T-helper 17 cell (primary cell): ENCODE results near the gene HABP4. TPM values are rescaled to one million over a fixed set of nuclear protein-coding genes. Genes with fewer than 3 reads are reported as not detected.

Experiments used
- ATAC-seq: fragments of 150-1000 bp; cut with Tn5 transposase; 2 replicates; pipeline ENCODE4 v1.10.0; 2021; ENCODE audit warnings: mild to moderate bottlenecking, moderate library complexity
- DNase-seq, 3 donors: peaks; one replicate each; pipeline versions ENCODE4 v3.0.0 to v3.0.0-alpha.2; 2020 to 2021
- H3K9me3 ChIP-seq: one replicate; pipeline ENCODE4 v1.7.0; 2013; ENCODE audit warnings: low read length, mild to moderate bottlenecking; ENCODE audit not compliant: control insufficient read depth, poor library complexity, severe bottlenecking
- H3K27ac Mint-ChIP-seq: one replicate; pipeline ENCODE4 v1.8.0; 2022; ENCODE audit warnings: mild to moderate bottlenecking, moderate library complexity, mixed read lengths
- H3K27me3 Mint-ChIP-seq: one replicate; pipeline ENCODE4 v1.8.0; 2022; ENCODE audit warnings: mixed read lengths
- H3K36me3 Mint-ChIP-seq: one replicate; pipeline ENCODE4 v1.8.0; 2022; ENCODE audit warnings: low read depth, mixed read lengths
- H3K4me1 Mint-ChIP-seq: one replicate; pipeline ENCODE4 v1.8.0; 2022; ENCODE audit warnings: mild to moderate bottlenecking, mixed read lengths
- H3K4me3 Mint-ChIP-seq: one replicate; pipeline ENCODE4 v1.8.0; 2022; ENCODE audit warnings: mild to moderate bottlenecking, moderate library complexity, mixed read lengths
- total RNA-seq, 4 donors: library from RNA in 2 of 4; stranded (reverse) in 2 of 4; gene quantifications; one replicate each; pipeline ENCODE4 v1.2.3 and lab custom pipeline; 2022 to 2026

The HABP4 gene
- total RNA-seq, 2 donors from 2014 or later = 16.6 to 21.3 TPM

GRCh38 chr9:96514108-96514799 is 64.3 kb downstream of the HABP4 start:
- H3K4me1 Mint-ChIP-seq = peaks cover 5% of the 10 kb centered on the region
- H3K27ac Mint-ChIP-seq = no peak overlapping the region
- DNase-seq = no peak
- no peaks in the 10 kb centered on the region for H3K27me3 Mint-ChIP-seq
- no peak for ATAC-seq
- no peak overlapping the region for H3K4me3 Mint-ChIP-seq
- H3K36me3 Mint-ChIP-seq = peaks cover 2% of the 10 kb centered on the region
- no peaks in the 10 kb centered on the region for H3K9me3 ChIP-seq

GRCh38 chr9:96514800-96515158 is 64.8 kb downstream of the HABP4 start:
- no peak for DNase-seq
- H3K27ac Mint-ChIP-seq = no peak overlapping the region
- ATAC-seq = no peak
- no peak overlapping the region for H3K4me3 Mint-ChIP-seq
- no peaks in the 10 kb centered on the region for H3K27me3 Mint-ChIP-seq
- no peaks in the 10 kb centered on the region for H3K9me3 ChIP-seq
- H3K36me3 Mint-ChIP-seq = peaks cover 2% of the 10 kb centered on the region
- peaks cover 5% of the 10 kb centered on the region for H3K4me1 Mint-ChIP-seq

- ATAC-seq (no peak), DNase-seq (no peak)
- peaks cover 5% of the 10 kb centered on the region for H3K4me1 Mint-ChIP-seq
- H3K4me3 Mint-ChIP-seq = no peak overlapping the region
- H3K36me3 Mint-ChIP-seq = peaks cover 2% of the 10 kb centered on the region
- H3K27ac Mint-ChIP-seq = no peak overlapping the region
- H3K27me3 Mint-ChIP-seq = no peaks in the 10 kb centered on the region
- H3K9me3 ChIP-seq = no peaks in the 10 kb centered on the region
Observed at GRCh38 chr9:96515621-96516470, 65.9 kb downstream of the HABP4 start.

GRCh38 chr9:96519095-96519494 is 69.1 kb downstream of the HABP4 start:
- H3K9me3 ChIP-seq = no peaks in the 10 kb centered on the region
- ATAC-seq (no peak), DNase-seq (no peak)
- peaks cover 2% of the 10 kb centered on the region for H3K36me3 Mint-ChIP-seq
- peaks cover 9% of the 10 kb centered on the region for H3K4me1 Mint-ChIP-seq
- no peaks in the 10 kb centered on the region for H3K27me3 Mint-ChIP-seq
- H3K27ac Mint-ChIP-seq = no peak overlapping the region
- no peak overlapping the region for H3K4me3 Mint-ChIP-seq

GRCh38 chr9:96519787-96520186 is 69.8 kb downstream of the HABP4 start:
- DNase-seq = no peak
- Mint-ChIP-seq H3K27ac (no peak overlapping the region), H3K4me3 (no peak overlapping the region), H3K27me3 (no peaks in the 10 kb centered on the region), H3K36me3 (peaks cover 3% of the 10 kb centered on the region), H3K4me1 (peaks cover 9% of the 10 kb centered on the region)
- no peaks in the 10 kb centered on the region for H3K9me3 ChIP-seq
- no peak for ATAC-seq

- H3K9me3 ChIP-seq = no peaks in the 10 kb centered on the region
- Mint-ChIP-seq H3K4me1 (peaks cover 4% of the 10 kb centered on the region), H3K36me3 (peaks cover 3% of the 10 kb centered on the region), H3K27me3 (no peaks in the 10 kb centered on the region), H3K4me3 (no peak overlapping the region), H3K27ac (no peak overlapping the region)
- peak; percentile 50 for ATAC-seq
- DNase-seq = no peak
Observed at GRCh38 chr9:96522366-96522765, 72.4 kb downstream of the HABP4 start.

GRCh38 chr9:96523374-96523773 is 73.4 kb downstream of the HABP4 start:
- no peaks in the 10 kb centered on the region for H3K9me3 ChIP-seq
- Mint-ChIP-seq H3K27me3 (no peaks in the 10 kb centered on the region), H3K4me1 (peaks cover 4% of the 10 kb centered on the region), H3K36me3 (peaks cover 6% of the 10 kb centered on the region), H3K4me3 (no peak overlapping the region), H3K27ac (no peak overlapping the region)
- no peak for DNase-seq
- no peak for ATAC-seq

GRCh38 chr9:96524045-96524444 is 74.1 kb downstream of the HABP4 start:
- H3K9me3 ChIP-seq = no peaks in the 10 kb centered on the region
- Mint-ChIP-seq H3K27ac (no peak overlapping the region), H3K4me1 (peaks cover 4% of the 10 kb centered on the region), H3K27me3 (no peaks in the 10 kb centered on the region), H3K36me3 (peaks cover 6% of the 10 kb centered on the region), H3K4me3 (no peak overlapping the region)
- DNase-seq (no peak), ATAC-seq (no peak)

- H3K9me3 ChIP-seq = no peaks in the 10 kb centered on the region
- Mint-ChIP-seq H3K27ac (no peak overlapping the region), H3K4me3 (no peak overlapping the region), H3K4me1 (peaks cover 4% of the 10 kb centered on the region), H3K36me3 (peaks cover 6% of the 10 kb centered on the region), H3K27me3 (no peaks in the 10 kb centered on the region)
- ATAC-seq (no peak), DNase-seq (no peak)
Observed at GRCh38 chr9:96524764-96525163, 74.8 kb downstream of the HABP4 start.

GRCh38 chr9:96532173-96532572 is 82.2 kb downstream of the HABP4 start:
- Mint-ChIP-seq H3K27me3 (no peaks in the 10 kb centered on the region), H3K4me1 (no peaks in the 10 kb centered on the region), H3K27ac (no peak overlapping the region), H3K4me3 (no peak overlapping the region), H3K36me3 (peaks cover 7% of the 10 kb centered on the region)
- no peaks in the 10 kb centered on the region for H3K9me3 ChIP-seq
- ATAC-seq = no peak
- no peak for DNase-seq

GRCh38 chr9:96540106-96540505 is 90.1 kb downstream of the HABP4 start:
- no peak overlapping the region for H3K4me3 Mint-ChIP-seq
- H3K27ac Mint-ChIP-seq = no peak overlapping the region
- H3K36me3 Mint-ChIP-seq = peaks cover 5% of the 10 kb centered on the region
- DNase-seq (no peak), ATAC-seq (no peak)
- H3K27me3 Mint-ChIP-seq = no peaks in the 10 kb centered on the region
- H3K9me3 ChIP-seq = no peaks in the 10 kb centered on the region
- no peaks in the 10 kb centered on the region for H3K4me1 Mint-ChIP-seq
